Activated CD4-positive, CD25-positive, alpha-beta regulatory T cell treated with anti-CD3 and anti-CD28 coated beads, Interleukin-2, amount 50 U/mL, for 72 hours (primary cell): ENCODE results near the gene PPP1R37.

Experiments
- DNase-seq: peaks from one replicate; pipeline ENCODE4 v3.0.0; 2021

Gene PPP1R37

DNA sequence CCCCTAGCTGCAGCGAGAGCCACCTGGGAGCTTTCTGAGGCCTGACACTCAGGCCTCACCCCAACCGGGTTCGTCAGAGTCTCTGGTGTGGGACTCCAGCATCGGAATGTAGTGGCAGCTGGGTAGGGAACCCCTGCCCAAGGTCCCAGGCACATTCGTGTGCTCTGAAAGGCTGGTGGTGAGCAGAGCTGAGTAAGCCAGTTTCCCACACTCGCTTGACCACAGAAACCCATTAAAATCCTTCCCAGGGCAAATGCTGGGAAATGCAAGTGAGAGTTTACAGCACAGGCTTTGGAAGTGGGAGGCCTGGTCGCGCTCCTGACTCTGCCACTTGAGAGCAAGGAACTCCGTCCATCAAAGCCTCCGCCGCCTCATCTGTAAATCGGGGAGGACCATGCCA is 80.8 kb downstream of the PPP1R37 start:
- no peak for DNase-seq

DNA sequence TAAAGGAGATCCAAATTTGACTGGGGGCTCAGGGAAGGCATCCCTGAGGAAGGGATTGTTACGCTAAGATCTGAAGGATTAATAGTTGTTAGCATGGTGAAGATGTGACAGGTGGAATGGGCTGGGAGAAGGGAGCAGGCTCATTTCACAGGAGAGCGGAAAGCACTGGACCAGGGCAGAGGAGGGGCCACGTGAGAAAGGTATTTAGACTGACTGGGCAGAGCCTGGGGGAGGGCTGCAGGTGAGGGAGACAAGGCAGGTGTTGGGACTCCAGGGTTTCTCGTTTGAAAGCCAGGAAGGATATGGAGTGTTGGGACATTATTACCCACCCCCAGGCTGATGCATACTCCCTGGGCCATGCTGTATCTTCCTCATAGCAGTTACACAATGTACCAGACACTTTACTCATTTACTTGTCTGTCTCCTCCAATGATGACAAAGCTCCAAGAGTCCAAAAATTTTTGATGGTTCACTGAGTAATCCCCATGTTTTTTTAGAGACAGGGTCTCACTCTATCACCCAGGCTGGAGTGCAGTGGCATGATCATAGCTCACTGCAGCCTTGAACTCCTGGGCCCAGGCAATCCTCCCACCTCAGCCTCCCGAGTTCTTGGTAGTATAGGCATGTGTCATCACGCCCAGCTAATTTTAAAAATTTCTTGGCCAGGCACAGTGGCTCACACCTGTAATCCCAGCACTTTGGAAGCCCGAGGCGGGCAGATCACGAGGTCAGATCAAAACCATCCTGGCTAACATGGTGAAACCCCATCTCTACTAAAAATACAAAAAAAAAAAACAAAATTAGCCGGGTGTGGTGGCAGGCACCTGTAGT is 82.8 kb downstream of the PPP1R37 start:
- DNase-seq, result no peak

DNA sequence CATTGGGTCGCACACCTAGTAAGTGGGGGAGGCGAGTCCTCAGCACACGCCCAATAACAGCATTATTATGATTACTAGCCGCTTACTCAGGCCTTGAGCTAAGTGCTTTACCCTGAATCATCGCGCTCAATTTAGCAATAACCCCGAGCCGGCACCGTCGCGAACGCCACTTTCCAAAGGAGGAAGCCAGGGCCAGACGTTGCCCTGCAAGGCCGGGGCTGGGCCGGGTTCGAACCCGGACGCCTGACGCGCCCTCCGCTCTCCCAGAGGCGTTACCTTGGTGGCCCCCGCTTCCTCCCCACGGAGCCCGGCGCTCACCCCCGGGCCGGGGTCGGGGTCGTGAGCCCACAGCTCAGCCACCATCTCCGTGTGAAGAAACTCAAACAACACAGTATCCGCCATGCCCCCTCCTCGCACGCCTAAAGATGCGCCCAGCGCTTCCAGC is 84.9 kb downstream of the PPP1R37 start, which contains the start of gene TRAPPC6A:
Gene TRAPPC6A, minus strand, starts transcription at position 421 of the 445 bp plus-strand sequence. Its CDS starts 19 bp downstream, at position 402.
- DNase-seq, result no peak

DNA sequence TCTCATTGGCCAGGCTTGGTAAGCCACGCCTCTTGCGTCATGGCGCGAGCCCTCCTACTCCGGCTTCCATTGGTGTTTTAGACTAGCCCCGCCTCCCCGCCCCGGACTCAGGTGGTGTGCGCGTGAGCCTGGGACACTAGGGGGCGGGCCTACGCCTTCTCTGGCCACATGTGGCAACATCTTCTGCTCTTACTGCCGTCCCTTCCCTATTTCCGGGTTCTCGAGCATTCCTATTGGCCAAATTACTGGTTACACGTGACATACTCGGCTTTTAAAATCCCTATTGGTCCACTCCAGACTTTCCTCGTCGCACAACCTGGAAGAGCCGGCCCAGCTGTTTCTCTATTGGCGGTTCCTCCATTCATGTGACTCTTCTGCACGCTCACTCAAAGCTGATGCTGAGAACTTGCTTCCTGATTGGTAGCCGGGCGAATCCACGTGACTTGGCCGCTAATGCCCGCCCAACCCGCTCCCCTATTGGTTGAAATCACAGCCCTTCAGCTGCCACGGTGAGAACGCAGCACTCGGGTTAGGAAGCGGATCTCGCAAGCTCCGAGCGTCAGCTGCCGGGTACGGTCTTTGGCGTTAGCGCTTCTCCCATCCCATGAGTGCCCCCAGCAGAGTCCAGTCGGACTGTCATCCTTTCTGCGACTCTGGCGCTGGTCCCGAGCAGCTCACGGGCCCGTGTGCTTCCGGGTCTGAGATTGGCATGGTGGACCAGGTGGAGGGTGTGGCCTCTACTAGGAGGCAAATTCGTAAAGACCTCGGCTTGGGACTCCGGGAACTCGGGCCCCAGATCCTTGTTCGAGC is 85.5 kb downstream of the PPP1R37 start, which contains the start of gene BLOC1S3:
Gene BLOC1S3, plus strand, starts transcription at position 523 of the 810 bp plus-strand sequence. CDS start 513 bp downstream, outside the sequence.
- DNase-seq, result peak; percentile 99

DNA sequence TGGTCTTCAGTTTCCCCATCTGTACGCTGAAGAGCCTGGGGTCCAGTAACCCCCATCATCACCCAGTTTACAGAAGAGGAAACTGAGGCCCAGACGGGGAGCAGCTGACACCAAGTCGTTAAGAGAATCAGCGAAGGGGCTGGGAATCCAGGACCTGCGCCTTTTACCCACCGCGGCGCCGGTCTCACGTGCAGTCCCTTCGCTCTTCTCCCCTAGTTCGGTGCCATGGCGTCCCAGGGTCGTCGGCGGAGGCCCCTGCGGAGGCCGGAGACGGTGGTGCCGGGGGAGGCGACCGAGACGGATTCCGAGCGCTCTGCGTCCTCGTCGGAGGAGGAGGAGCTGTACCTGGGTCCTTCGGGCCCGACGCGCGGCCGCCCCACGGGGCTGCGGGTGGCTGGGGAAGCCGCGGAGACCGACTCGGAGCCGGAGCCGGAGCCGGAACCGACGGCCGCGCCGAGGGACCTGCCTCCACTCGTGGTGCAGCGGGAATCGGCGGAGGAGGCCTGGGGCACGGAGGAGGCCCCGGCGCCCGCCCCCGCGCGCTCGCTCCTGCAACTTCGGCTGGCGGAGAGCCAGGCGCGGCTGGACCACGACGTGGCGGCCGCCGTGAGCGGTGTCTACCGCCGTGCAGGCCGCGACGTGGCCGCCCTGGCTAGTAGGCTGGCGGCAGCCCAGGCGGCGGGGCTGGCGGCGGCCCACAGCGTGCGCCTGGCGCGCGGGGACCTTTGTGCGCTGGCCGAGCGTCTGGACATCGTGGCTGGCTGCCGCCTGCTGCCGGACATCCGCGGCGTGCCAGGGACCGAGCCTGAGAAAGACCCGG is 86.3 kb downstream of the PPP1R37 start:
- peak; percentile 59 for DNase-seq

DNA sequence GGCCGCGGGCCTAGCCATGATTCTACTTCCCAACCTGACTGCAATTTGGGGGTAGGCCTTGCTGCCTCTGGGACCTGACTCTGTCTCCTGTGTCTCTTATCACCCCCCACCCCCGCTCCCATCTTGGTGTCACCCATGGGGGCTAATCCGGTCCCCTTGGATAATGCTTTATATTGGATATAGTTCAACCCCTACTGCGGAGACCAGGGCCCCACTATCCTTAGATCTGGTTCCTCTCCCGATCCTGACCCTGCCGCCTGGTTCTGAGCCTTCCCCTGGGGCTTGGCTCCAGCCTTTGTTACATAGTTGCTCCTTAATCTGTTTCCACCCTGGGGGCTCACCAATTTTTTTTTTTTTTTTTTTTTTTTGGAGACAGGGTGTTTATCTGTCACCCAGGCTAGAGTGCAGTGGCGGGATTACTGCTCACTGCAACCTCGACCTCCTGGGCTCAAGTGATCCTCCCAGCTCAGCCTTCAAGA is 87.0 kb downstream of the PPP1R37 start:
- no peak for DNase-seq

DNA sequence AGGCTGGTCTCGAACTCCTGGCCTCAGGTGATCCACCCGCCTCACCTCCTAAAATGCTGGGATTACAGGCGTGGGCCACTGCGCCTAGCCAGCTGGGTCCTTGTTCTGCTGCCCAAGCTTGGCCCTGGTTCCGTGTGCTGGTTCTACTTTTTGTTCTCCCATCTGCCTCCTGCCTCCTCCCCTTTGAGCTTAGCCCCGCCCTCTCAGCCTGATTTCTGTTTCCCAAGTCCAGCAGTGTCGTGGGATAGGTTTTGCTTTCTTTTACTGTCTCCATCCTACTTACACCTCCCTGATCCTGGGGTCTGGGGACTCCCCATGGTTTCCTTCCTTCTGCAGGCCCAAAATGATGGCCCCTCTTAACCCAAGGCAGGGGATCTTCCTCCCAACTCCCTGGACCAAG is 88.0 kb downstream of the PPP1R37 start:
- no peak for DNase-seq

DNA sequence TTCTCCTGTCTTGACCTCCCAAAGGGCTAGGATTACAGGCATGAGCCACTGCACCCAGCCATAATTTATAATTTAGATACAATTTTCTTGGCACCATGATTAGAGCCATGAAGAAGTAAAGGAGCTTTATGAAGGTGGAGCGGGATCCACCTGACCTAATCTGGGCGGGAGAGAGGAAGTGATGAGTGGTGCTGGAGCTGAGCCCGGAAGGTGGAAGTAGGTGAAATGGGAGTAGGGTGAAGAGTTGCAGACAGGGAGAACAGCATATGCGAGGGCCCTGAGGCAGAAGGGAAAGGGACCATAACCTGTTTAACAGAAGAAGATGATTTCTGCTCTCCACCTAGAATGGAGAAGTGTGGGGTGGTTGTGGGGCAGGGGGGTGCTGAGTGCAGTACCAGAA is 89.8 kb downstream of the PPP1R37 start:
- no peak for DNase-seq

DNA sequence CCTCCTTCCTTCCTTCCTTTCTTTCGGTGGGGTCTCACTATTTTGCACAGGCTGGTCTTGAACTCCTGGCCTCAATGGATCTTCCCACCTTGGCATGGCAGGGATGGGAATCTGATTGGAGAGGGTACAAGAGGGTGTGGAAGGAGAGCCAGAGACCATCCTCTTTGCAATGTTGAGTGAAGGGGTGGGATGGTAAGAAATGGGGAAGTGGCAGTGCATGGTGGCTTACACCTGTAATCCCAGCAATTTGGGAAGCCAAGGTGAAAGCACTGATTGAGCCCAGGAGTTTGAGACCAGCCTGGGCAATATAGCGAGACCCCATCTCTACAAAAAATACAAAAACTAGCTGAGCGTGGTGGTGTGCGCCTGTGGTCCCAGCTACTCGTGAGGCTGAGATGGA is 91.1 kb downstream of the PPP1R37 start:
- DNase-seq, result no peak

DNA sequence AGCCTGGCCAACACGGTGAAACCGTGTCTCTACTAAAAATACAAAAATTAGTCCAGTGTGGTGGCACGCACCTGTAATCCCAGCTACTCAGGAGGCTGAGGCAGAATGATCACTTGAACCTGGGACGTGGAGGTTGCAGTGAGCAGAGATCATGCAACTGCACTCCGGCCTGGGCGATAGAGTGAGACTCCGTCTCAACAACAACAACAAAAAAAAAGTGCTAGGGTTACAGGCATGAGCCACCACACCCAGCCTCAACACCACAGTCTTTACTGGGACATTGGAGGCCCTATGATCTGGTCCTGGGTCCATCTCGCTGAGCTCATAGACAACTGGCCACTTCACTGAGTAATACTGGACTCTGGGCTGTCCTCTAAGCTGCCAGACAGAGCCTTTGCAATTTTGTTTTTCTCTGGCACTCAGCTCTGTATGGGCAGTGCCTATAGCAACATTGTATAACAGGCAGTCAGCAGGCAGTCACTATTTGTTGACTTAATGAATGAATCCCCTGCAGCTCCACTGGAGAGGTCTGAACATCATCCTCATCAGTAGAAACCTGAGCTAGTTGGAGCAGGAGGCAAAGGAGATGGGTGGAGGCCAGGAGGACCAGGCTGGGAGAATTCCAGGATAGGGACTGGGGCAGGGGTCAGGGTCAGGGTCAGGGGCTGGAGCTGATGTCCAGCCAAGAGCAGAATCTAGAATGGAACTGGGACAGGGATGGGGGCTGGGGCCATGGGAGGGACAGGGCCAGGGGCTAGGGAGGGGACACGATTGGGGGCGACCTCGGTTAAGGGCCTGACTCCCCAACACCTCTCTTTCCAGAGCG is 93.7 kb downstream of the PPP1R37 start:
- no peak for DNase-seq

DNA sequence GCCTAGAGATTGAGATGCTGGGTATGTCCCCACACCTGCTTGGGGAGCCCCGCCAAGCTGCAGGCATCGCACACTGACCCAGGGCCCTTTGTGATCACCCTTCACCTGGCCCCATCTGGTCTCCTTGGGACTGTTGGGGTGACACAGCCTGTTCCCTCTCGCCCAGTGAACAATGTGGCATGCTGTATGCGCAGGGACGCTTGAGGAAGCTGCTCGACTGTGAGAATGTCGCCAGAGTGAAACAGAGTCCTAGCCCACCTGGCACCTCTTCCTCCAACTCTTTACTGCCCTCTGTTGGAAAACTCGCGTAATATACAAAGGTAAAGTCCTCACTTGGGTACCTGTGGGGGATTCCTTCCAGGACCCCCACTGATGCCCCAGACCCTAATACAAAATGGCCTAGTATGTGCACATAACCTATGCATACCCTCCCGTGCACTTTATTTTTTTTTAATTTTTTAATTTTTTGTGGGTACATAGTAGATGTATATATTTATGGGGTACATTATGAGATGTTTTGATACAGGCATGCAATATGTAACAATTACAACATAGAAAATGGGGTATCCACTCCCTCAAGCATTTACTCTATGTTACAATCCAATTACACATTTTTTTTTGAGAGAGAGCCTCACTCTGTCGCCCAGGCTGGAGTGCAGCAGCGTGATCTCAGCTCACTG is 94.6 kb downstream of the PPP1R37 start:
- DNase-seq, result no peak

DNA sequence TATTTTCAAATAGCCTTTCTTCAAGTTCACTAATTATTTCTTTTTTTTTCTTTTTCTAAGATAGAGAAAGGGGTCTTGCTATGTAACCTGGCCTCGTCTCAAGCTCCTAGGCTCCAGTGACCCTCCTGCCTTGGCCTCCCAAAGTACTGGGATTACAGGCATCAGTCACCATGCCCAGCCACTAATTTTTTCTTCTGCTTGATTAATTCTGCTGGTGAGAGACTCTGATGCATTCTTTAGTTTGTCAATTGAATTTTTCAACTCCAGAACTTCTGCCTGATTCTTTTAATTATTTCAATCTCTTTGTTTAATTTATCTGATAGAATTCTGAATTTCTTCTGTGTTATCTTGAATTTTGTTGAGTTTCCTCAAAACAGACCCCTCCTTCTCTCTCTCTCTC is 97.0 kb downstream of the PPP1R37 start:
- no peak for DNase-seq

DNA sequence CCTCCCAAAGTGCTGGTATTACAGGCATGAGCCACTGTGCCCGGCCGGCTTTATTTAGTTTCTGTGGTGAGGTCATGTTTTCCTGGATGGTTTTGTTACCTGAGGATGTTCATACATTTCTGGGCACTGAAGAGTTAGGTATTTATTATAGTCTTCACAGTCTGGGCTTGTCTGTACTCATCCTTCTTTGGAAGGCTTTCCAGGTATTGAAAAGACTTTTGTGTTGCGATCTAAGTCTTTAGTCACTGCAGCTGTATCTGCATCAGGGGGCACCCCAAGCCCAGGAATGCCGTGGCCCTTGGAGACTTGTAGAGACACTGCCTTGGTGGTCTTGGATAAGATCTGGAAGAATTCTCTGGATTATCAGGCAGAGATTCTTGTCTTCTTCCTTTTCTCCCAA is 98.4 kb downstream of the PPP1R37 start:
- no peak for DNase-seq

DNA sequence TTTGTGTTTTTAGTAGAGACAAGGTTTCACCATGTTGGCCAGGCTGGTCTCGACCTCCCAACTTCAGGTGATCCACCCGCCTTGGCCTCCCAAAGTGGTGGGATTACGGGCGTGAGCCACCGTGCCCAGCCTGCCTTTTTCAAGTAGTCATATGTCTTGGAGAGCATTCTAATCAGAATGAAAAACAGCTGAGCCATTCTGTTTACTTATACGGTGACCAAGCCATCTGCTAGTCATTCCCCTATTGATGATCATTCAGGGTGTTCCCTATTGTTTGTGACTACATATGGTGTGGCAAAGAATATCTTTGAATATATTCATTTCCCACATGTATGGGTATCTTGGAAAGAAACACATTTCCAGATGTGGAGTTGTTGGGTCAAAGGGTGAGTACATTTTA is 102.8 kb downstream of the PPP1R37 start:
- no peak for DNase-seq
